GM19438 (cell line): ENCODE results near the gene F13A1.

Experiments used
- ATAC-seq: cut with Tn5 transposase; IDR thresholded peaks from one replicate; pipeline ENCODE4 v1.9.1; 2021; ENCODE audit warnings: low read depth; ENCODE audit not compliant: unreplicated experiment

Gene F13A1

GRCh38 chr6:6319952-6320811 is at the start of gene F13A1:
F13A1 (minus strand) TSS chr6:6320662; CDS start chr6:6318664, 1,998 bp downstream.
- peak; percentile 74 for ATAC-seq

DNA sequence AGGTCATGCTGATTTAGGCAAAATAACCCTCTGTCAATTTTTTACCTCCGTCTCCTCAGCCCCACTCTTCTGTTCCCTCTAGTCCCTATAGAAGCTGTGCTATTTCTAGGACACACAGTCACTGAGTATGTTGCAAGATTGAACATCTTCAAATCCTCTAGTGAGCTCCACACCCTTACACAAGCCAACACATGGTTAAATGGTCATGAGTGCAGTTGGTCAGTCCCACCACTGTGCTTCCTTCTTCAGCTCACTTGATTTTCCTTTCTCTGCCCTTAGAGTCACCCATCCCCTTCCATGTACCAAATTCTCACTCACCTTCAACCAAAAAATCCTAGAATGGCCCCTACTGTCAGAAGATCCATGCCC is 48.2 kb upstream of the F13A1 start:
- no peak for ATAC-seq

DNA sequence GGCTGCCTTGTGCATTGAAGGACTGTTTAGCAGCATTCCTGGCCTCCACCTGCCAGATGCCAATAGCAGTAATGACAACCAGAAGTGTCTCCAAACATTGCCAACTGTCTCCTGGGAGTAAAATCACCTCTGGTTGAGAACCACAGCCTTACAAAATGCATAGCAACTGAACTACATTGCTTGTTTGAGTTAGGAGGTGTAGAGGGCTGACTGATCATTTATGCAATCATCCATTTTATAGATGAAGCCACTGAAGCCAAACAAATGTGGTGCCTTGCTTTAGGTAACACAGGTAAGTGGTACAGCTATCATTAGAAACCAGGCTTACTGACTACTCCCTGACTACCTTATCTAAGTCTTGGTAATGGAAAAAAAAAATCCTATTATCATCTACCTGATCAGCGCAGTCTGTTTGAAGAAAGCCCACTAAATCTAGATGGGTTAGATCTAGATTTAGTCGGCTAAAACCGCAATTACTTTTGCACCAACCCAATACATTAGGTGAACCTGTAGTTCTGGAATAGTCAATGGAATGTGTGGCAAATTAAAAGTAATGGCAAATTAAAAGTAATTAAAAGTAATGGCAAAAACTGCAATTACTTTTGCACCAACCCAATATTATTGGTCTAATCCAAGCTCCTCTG is 47.7 kb upstream of the F13A1 start:
- ATAC-seq, result no peak

GRCh38 chr6:6366803-6367202 is 46.3 kb upstream of the F13A1 start:
- ATAC-seq, result no peak

DNA sequence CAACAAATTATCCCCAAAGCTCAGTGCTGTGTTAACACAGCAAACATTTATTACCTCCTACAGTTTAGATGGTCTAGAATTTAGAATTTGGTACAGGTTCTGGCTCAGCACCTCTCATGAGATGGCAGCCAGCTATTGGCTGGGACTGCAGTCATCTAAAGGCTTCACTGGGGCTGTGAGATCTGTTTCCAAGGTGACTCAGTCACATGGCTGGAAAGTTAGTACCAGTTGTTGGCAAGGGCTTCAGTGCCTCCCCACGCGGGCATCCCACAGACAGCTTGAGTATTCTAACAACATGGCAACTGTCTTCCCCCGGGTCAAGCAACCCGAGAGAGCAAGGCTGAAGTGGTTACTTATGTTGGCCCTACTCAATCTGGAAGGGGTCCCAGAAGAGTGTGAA is 44.8 kb upstream of the F13A1 start:
- no peak for ATAC-seq

GRCh38 chr6:6362056-6362840 is 41.8 kb upstream of the F13A1 start:
- ATAC-seq, result no peak

GRCh38 chr6:6357530-6357929 is 37.1 kb upstream of the F13A1 start:
- ATAC-seq, result no peak

GRCh38 chr6:6357032-6357431 is 36.6 kb upstream of the F13A1 start:
- no peak for ATAC-seq

- no peak for ATAC-seq
Observed at GRCh38 chr6:6352772-6353171, 32.3 kb upstream of the F13A1 start.

DNA sequence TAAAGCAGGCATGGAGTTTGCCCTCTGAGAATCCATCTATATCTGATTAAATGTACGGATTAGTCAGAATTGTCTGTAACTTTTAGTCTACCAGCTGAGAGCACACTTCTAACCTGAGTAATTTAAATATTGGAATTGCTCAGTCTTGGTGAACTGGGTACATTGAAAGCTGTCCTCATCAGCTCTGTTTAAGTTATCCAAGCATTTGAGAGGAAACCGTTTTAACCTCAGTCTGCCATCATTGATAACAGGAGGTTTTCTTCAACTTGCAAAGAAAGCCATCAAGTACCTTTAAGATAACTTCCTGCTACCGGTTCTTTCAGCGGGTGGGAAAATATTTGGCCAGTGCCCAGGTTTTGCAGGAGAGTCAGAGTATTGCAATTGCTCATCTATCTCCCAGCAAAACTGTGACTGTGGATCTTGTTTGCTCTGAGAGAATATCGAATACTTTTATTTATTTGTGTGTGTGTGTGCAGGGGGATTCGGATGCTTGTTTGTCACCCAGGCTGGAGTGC is 31.1 kb upstream of the F13A1 start:
- ATAC-seq, result no peak

GRCh38 chr6:6350696-6351095 is 30.2 kb upstream of the F13A1 start:
- ATAC-seq, result no peak

DNA sequence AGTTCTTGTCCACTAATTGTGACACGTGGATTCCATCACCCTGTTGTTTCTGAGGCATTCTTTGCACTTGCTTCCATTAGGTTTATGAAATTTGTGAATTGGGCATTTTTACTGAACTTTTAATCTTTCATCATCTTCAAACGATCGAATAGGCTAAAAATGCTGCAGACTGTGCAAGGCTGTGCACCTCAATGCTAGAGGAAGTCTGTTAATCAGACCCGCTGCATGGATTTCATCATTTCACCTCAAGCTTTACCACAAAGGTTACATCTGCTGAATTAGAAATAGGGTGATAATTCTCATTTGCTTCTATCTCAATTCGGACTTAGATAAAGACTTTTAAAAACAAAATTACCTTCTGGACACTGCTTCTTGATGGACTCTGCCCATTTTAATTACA is 27.8 kb upstream of the F13A1 start:
- ATAC-seq, result no peak

DNA sequence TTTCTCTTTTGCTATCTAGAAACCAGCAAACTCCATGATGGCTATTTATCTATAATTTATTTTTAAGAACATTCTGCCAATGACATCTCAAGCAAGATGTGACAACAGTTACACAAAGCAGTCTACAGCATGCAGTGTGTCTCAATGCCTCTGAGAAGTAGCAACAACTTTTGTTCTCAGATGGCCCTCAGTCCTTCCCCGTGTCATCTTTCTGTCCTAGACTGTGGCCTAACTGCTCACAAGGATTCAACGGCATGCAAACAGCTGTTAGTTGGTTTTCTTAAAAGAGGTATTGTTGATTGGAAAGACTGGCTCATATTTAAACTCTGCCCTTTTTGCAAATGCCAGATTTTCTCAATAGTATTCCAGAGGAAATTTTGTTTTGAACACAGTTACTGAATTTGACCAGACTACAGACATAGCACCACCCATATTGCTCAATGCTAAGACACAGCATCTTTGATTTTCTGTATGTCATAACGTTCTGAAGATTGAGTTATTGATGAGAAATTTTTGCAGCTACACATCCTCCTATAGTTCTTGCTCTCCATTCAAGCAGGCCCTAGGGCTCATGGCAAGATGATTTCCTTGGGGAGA is 26.1 kb upstream of the F13A1 start:
- ATAC-seq, result no peak

DNA sequence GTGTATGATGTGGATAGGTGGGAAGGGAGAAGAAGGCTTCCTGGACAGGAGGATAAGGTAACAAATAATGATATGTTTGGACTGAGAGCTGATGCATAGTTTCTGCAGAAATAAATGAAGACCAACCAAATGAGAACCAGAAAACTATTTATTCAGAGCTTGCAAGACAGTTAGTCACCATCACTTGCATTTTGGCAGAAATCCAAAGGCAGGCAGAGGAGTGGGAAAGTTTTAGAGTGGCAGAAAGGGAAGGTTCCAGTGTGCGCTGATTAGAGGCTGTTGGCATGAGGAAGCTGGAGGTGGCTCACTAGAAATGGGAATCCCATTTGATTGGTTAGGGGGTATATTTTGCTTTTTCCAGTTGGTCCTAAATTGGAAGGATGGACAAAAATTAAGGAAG is 13.0 kb upstream of the F13A1 start:
- ATAC-seq, result no peak

GRCh38 chr6:6332811-6333244 is 12.4 kb upstream of the F13A1 start:
- peak; percentile 34 for ATAC-seq

DNA sequence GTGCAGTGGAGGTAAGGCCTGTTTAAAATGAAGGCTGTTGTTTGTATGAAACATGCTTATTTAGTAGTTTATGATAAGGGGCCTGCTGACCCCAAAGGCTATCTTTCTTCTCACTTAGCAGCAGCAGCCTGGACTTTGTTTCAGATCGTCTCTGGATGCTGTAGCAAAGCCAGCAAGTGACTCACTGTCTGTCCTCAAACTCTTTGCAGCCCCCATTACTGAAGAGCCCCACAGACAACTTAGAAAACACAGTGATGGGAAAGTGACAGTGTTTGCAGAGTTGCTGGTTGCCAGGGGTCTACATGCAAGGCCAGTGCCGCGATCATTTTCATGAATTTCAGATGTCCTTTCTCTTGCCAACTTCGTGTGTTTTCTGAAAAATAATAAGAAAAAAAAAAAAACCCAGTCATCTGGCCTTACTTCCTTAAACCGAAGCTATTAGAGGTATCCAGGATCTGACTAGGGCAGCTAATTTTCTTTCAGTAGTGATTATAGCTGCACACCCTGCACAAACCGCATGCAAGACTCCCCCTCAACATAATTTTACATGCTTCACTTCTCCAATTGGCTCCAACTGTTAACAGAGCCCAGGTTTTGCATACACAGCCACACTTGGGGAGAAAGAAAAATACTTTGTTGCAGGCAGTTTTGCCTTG is 11.6 kb upstream of the F13A1 start:
- peak; percentile 45 for ATAC-seq

GRCh38 chr6:6331393-6331792 is 10.9 kb upstream of the F13A1 start:
- ATAC-seq, result no peak

GRCh38 chr6:6330407-6330806 is 9.9 kb upstream of the F13A1 start:
- no peak for ATAC-seq

DNA sequence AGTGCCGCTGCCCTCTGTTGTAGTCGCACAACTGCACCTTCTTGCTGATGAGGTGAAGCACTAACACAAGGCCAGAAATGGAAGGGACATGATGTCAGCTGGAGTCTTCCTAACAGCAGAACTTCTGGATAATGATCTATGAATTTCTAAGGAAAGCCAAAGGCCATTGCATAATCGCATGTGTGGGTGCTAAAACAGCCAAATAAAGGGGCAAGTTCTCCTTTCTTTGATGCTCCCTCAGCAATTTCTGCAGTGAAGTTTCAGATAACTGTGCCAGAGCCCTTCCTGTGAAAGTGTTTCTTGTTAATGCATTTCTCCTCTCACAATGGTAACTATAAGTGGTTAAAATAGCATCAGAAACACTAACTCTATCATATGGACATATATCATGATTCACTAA is 8.0 kb upstream of the F13A1 start:
- ATAC-seq, result no peak

DNA sequence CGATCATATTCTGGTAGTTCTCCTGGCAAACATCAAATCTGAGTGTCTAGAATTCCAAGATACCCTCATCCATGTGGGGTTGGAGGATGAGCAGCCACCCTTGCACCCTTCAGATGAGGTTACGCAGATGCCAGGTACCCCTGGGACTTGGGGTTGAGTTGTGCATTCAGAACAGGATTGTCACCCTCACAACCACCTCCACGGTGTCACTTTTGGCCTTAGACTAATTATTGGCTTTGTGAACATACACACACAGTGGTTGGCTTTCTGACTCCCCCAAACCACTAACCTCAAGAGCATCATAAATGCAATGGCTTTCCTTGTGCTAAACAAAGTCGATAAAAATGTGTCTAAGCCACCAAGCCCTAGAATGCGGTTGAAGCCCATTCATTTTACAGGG is 2.9 kb upstream of the F13A1 start:
- no peak for ATAC-seq
